HepG2 (cell line): ENCODE results near the gene IL1R1. TPM values are rescaled to one million over a fixed set of nuclear protein-coding genes. Genes with fewer than 3 reads are reported as not detected.
A peak's percentile ranks its signal among the peaks of the same experiment; 100 is the strongest.

Source experiments
- ARID5B ChIP-seq: IDR thresholded peaks from 2 replicates; pipeline ENCODE4 v1.4.0; 2020; ENCODE audit warnings: mild to moderate bottlenecking, missing genetic modification reagents
- ATF6 ChIP-seq: sonication (generic); formaldehyde crosslinking; conservative IDR thresholded peaks from 2 replicates; pipeline ENCODE4 v1.4.0; 2020; ENCODE audit warnings: missing genetic modification reagents
- BHLHE40 ChIP-seq: IDR thresholded peaks from 2 replicates; pipeline ENCODE4 v1.6.1; 2011; ENCODE audit warnings: low read length, improper control_type of control experiment
- CAMTA2 ChIP-seq: sonication (generic); formaldehyde crosslinking; IDR thresholded peaks from 2 replicates; pipeline ENCODE4 v1.4.0; 2020; ENCODE audit warnings: mild to moderate bottlenecking, missing genetic modification reagents, borderline replicate concordance
- CHCHD3 ChIP-seq: sonication (generic); formaldehyde crosslinking; IDR thresholded peaks from 2 replicates; pipeline ENCODE4 v1.8.0; 2022; ENCODE audit warnings: mild to moderate bottlenecking, missing genetic modification reagents, moderate library complexity
- E2F5 ChIP-seq: sonication (generic); formaldehyde crosslinking; conservative IDR thresholded peaks from 2 replicates; pipeline ENCODE4 v1.4.0; 2020; ENCODE audit warnings: missing genetic modification reagents
- EP300 ChIP-seq, 3 experiments: sonication (generic) in 1 of 3; formaldehyde crosslinking in 1 of 3; IDR thresholded peaks; 2 replicates each; pipeline versions ENCODE4 v1.5.1 to v1.6.1; 2011 to 2020; ENCODE audit warnings: low read depth in 2 of 3, low read length in 2 of 3, borderline replicate concordance in 1 of 3, improper control_type of control experiment in 1 of 3, mild to moderate bottlenecking in 1 of 3, missing genetic modification reagents in 1 of 3, moderate library complexity in 1 of 3
- MXD3 ChIP-seq: IDR thresholded peaks from 2 replicates; pipeline ENCODE4 v1.6.1; 2016; ENCODE audit warnings: mild to moderate bottlenecking, missing biosample characterization, missing genetic modification reagents
- STAT6 ChIP-seq: sonication (generic); formaldehyde crosslinking; IDR thresholded peaks from 2 replicates; pipeline ENCODE4 v1.4.0; 2020; ENCODE audit warnings: missing genetic modification reagents, mild to moderate bottlenecking, borderline replicate concordance
- TFDP1 ChIP-seq: IDR thresholded peaks from 2 replicates; pipeline ENCODE4 v1.6.1; 2016; ENCODE audit warnings: missing compliant biosample characterization, missing genetic modification reagents, borderline replicate concordance
- TIGD3 ChIP-seq: sonication (generic); formaldehyde crosslinking; IDR thresholded peaks from 2 replicates; pipeline ENCODE4 v1.5.1; 2020; ENCODE audit warnings: mild to moderate bottlenecking, missing genetic modification reagents, borderline replicate concordance
- ZNF468 ChIP-seq: sonication (generic); formaldehyde crosslinking; IDR thresholded peaks from 2 replicates; pipeline ENCODE4 v1.8.0; 2022; ENCODE audit warnings: mild to moderate bottlenecking, moderate library complexity, missing genetic modification reagents
- ZNF605 ChIP-seq: sonication (generic); formaldehyde crosslinking; IDR thresholded peaks from 2 replicates; pipeline ENCODE4 v1.8.0; 2022; ENCODE audit warnings: mild to moderate bottlenecking, missing genetic modification reagents
- ZNF777 ChIP-seq: sonication (generic); formaldehyde crosslinking; IDR thresholded peaks from 2 replicates; pipeline ENCODE4 v1.4.0; 2020; ENCODE audit warnings: missing genetic modification reagents
- polyA plus RNA-seq, 8 experiments: library from polyadenylated mRNA; depleted of rRNA in 3 of 8; stranded (reverse) in 7 of 8; unstranded in 1 of 8; fragments of >200 nt; fragmentation: Illumina TruSeq in 4 of 8; extraction: Trizol in 4 of 8; gene quantifications; 2 replicates each; pipeline versions ENCODE4 v1.2.1 to v1.2.3, GENCODE V29; 2011 to 2016; ENCODE audit warnings: low read depth in 4 of 8, missing spikeins in 1 of 8, mixed read lengths in 1 of 8; ENCODE audit not compliant: insufficient read depth in 1 of 8
- total RNA-seq, 5 experiments: library from RNA; depleted of rRNA; stranded (reverse); fragments of >200 nt; fragmentation: Illumina TruSeq; extraction: Trizol; gene quantifications; 2 replicates each; pipeline ENCODE4 v1.2.3, GENCODE V29; 2016; ENCODE audit warnings: low read depth in 1 of 5

The IL1R1 gene
- total and polyA plus RNA-seq, 2 of the 13 experiments (the other 11 are each of a cell fraction or from before 2014, with no cell fraction given), result 38.0 to 93.1 TPM

GRCh38 chr2:102190430-102191107 is 48.0 kb downstream of the IL1R1 start (continued):
- no peak for TF ChIP-seq E2F5 (CRISPR knock-in tag)
- peak; percentile 67; the same call in 1 of the 2 replicates for TF ChIP-seq ZNF605
- no peak for TF ChIP-seq TIGD3
- TF ChIP-seq CHCHD3 (CRISPR knock-in tag), result no peak
- no peak for TF ChIP-seq MXD3 (CRISPR knock-in tag)
- no peak for TF ChIP-seq ZNF777 (CRISPR knock-in tag)
- no peak for TF ChIP-seq CAMTA2 (CRISPR knock-in tag)
- TF ChIP-seq ATF6 (CRISPR knock-in tag), result 0 out of 2 replicates have a peak, but pooled peaks have one; percentile 69
- TF ChIP-seq ZNF468, result no peak
- TF ChIP-seq BHLHE40, result peak; percentile 72
- TF ChIP-seq STAT6 (CRISPR knock-in tag), result no peak
- no peak for TF ChIP-seq EP300 (IDR thresholded peaks at IDR 0.05; ENCODE audit: low read depth in 2 of 2, low read length in 2 of 2)
- peak; percentile 39; the same call in 1 of the 2 replicates for TF ChIP-seq EP300 (CRISPR knock-in tag; IDR thresholded peaks at IDR 0.05; ENCODE audit: borderline replicate concordance)
- TF ChIP-seq TFDP1 (CRISPR knock-in tag), result peak; percentile 79; the same call in 1 of the 2 replicates
- peak; percentile 85 for TF ChIP-seq ARID5B (CRISPR knock-in tag)
